ENCODE results near the gene DENND11. TPM values are rescaled to one million over a fixed set of nuclear protein-coding genes. Genes with fewer than 3 reads are reported as not detected.
A peak's percentile ranks its signal among the peaks of the same experiment; 100 is the strongest.

DENND11 gene
- total and polyA plus RNA-seq, 2 of the 4 experiments (the other 2 are of a cell fraction), result 2.9 to 5.0 TPM

GRCh38 chr7:141731476-141732149 lies 29.6 kb upstream of the DENND11 start:
- H2BK120ac ChIP-seq (ENCODE audit: low read depth, low read length), result no peak overlapping the region
- 20% methylated on average over 1 of the region's 24 CpGs; no CpG with 5 or more reads in 1 of the 2 experiments for WGBS, 2 experiments (ENCODE audit: extremely low coverage in 2 of 2, insufficient read length in 1 of 2)
- H4K20me1 ChIP-seq (ENCODE audit: insufficient read depth, low read length), result no peaks in the 10 kb centered on the region
- H3K14ac ChIP-seq (replicated peaks; ENCODE audit: low read depth, low read length), result no peak overlapping the region
- H3K79me1 ChIP-seq (ENCODE audit: low read depth in 1 of 2, low read length in 2 of 2), result no peaks in the 10 kb centered on the region
- no peak overlapping the region for H2BK5ac ChIP-seq (ENCODE audit: low read depth, low read length, poor library complexity, severe bottlenecking)
- H3K36me3 ChIP-seq (ENCODE audit: control insufficient read depth, insufficient read depth, low read length), result no peaks in the 10 kb centered on the region
- no peak for DNase-seq
- no peak overlapping the region for H3K18ac ChIP-seq (ENCODE audit: low read depth, low read length)
- CTCF ChIA-PET, result no interaction called here
- no peak overlapping the region for H2BK15ac ChIP-seq (ENCODE audit: low read depth, low read length)
- no peaks in the 10 kb centered on the region for H3K9me3 ChIP-seq (ENCODE audit: control insufficient read depth, insufficient read depth, low read length)
- H3K27ac ChIP-seq (ENCODE audit: insufficient read depth, low read length), result no peak overlapping the region
- no peak for ATAC-seq (ENCODE audit: low read depth)
- H3K56ac ChIP-seq (ENCODE audit: extremely low read depth, insufficient read depth, low read length), result no peak overlapping the region
- H4K91ac ChIP-seq (ENCODE audit: insufficient read depth, low read depth, low read length), result no peak overlapping the region
- peak overlapping the region; percentile 45; the same call in 1 of the 2 replicates for H3K4me2 ChIP-seq (ENCODE audit: low read depth, low read length)
- H3K4ac ChIP-seq (ENCODE audit: low read depth, low read length), result no peak overlapping the region
- BruUV-seq (replicated peaks), result no TSS peak
- H2AFZ ChIP-seq (replicated peaks; ENCODE audit: low read length, poor library complexity), result no peak overlapping the region
- dilution Hi-C loops (cut with HindIII; ENCODE audit: low sequenced_read_pairs, unreplicated experiment), result no loop called here
- POLR2A ChIA-PET (ENCODE audit: unreplicated experiment), result no interaction called here
- H3K4me3 ChIP-seq (ENCODE audit: insufficient read depth, low read depth, low read length), result no peak overlapping the region
- TF ChIP-seq FOS (IDR thresholded peaks at IDR 0.05; ENCODE audit: low read depth, low read length), result no peak
- TF ChIP-seq RFX5 (IDR thresholded peaks at IDR 0.05; ENCODE audit: low read depth, low read length), result no peak
- TF ChIP-seq RCOR1 (IDR thresholded peaks at IDR 0.05; ENCODE audit: insufficient replicate concordance, low read length), result no peak
- TF ChIP-seq SMC3 (IDR thresholded peaks at IDR 0.05; ENCODE audit: low read depth, low read length), result no peak
- no peak for TF ChIP-seq CHD1 (IDR thresholded peaks at IDR 0.05; ENCODE audit: low read depth, low read length)
- no peak for TF ChIP-seq USF2 (IDR thresholded peaks at IDR 0.05; ENCODE audit: low read depth, low read length)
- TF ChIP-seq RAD21 (IDR thresholded peaks at IDR 0.05; ENCODE audit: low read length), result no peak
- no peak for TF ChIP-seq ELK1 (IDR thresholded peaks at IDR 0.05; ENCODE audit: borderline replicate concordance, low read depth, low read length)
- TF ChIP-seq CTCF (conservative IDR thresholded peaks at IDR 0.05; ENCODE audit: low read depth, low read length), result no peak
- TF ChIP-seq NFE2L2 (IDR thresholded peaks at IDR 0.05; ENCODE audit: low read depth, low read length), result no peak
- no peak overlapping the region for H2AK9ac ChIP-seq (replicated peaks; ENCODE audit: low read depth, low read length, poor library complexity)
- no peak overlapping the region for H2BK20ac ChIP-seq (ENCODE audit: low read depth, low read length)
- no peak overlapping the region for H4K5ac ChIP-seq (ENCODE audit: low read depth, low read length)
- no peaks in the 10 kb centered on the region for H3K27me3 ChIP-seq (ENCODE audit: control insufficient read depth, insufficient read depth, low read length)
- H4K8ac ChIP-seq (ENCODE audit: low read depth in 2 of 2, low read length in 2 of 2), result no peak overlapping the region
- no peaks in the 10 kb centered on the region for H3K4me1 ChIP-seq (ENCODE audit: control insufficient read depth, insufficient read depth, low read length)
- intact Hi-C loops (cut with micrococcal nuclease), result loop anchor here (10.0 kb wide), 1 partner anchor 197 kb away; no protein-coding TSS in a partner anchor
- no peaks in the 10 kb centered on the region for H3K9me1 ChIP-seq (ENCODE audit: insufficient read depth, low read length)
- in situ Hi-C loops (cut with MboI; ENCODE audit: low sequenced_read_pairs), result no loop called here
- H3K9ac ChIP-seq (ENCODE audit: low read depth, low read length), result no peak overlapping the region
- H2AK5ac ChIP-seq (ENCODE audit: low read depth, low read length), result no peak overlapping the region
- H3K23ac ChIP-seq (ENCODE audit: low read depth, low read length), result no peak overlapping the region

All from IMR-90 (cell line).